ENCODE measurements around the gene AGK. TPM values are rescaled to one million over a fixed set of nuclear protein-coding genes. Genes with fewer than 3 reads are reported as not detected.

Gene AGK
- total RNA-seq, 1 donor from 2014 or later = 19.8 TPM

DNA sequence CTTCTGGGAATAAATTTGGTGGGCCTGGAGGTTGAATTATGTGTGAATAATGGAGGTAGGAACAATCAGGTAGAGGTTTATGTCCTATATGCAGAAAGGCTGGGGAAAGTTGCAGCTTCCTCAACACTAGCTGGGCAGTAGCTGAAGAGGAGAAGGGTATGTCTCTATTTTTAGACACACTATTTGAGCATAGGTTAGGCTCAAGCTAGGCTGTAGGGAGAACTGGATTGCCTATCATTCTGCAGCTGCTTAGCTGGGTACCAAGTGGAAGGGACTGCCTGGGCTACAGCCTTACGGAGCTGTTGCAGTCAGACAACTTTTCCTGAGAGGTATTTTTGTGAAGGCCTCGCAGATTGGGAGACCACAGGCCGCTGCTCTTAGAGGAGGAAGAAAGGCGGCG lies 82.9 kb downstream of the AGK start:
- no peaks in the 10 kb centered on the region for H3K4me1 ChIP-seq
- DNase-seq (no peak), ATAC-seq (no peak)
- intact Hi-C loops (cut with DNase I) = no loop called here
- no peaks in the 10 kb centered on the region for H3K9me3 ChIP-seq
- H3K27ac ChIP-seq = no peak overlapping the region
- H3K27me3 ChIP-seq (ENCODE audit: low read depth) = no peaks in the 10 kb centered on the region
- H3K36me3 ChIP-seq = peaks cover 7% of the 10 kb centered on the region
- no peak overlapping the region for H3K4me3 ChIP-seq
- TF ChIP-seq, protein P1, sequence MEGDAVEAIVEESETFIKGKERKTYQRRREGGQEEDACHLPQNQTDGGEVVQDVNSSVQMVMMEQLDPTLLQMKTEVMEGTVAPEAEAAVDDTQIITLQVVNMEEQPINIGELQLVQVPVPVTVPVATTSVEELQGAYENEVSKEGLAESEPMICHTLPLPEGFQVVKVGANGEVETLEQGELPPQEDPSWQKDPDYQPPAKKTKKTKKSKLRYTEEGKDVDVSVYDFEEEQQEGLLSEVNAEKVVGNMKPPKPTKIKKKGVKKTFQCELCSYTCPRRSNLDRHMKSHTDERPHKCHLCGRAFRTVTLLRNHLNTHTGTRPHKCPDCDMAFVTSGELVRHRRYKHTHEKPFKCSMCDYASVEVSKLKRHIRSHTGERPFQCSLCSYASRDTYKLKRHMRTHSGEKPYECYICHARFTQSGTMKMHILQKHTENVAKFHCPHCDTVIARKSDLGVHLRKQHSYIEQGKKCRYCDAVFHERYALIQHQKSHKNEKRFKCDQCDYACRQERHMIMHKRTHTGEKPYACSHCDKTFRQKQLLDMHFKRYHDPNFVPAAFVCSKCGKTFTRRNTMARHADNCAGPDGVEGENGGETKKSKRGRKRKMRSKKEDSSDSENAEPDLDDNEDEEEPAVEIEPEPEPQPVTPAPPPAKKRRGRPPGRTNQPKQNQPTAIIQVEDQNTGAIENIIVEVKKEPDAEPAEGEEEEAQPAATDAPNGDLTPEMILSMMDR (IDR thresholded peaks at IDR 0.05) = no peak

DNA sequence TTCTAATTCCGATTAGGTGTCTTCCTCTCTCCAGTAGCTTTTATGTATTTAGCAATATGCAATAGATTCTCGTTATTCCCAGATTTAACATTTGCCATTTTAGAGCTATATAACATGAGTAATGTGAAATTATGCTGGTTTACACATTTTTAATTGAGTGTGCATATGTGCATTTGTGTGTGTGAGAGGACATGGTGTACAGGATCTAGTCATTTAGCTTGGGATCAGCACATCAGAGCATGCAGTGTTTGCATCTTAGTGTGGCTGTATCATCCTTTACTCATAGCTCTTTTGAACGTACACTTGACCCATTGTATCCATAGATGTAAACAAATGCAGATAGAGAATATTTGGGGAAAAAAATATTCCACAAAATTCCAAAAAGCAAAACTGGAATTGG lies 84.8 kb downstream of the AGK start:
- DNase-seq = no peak

DNA sequence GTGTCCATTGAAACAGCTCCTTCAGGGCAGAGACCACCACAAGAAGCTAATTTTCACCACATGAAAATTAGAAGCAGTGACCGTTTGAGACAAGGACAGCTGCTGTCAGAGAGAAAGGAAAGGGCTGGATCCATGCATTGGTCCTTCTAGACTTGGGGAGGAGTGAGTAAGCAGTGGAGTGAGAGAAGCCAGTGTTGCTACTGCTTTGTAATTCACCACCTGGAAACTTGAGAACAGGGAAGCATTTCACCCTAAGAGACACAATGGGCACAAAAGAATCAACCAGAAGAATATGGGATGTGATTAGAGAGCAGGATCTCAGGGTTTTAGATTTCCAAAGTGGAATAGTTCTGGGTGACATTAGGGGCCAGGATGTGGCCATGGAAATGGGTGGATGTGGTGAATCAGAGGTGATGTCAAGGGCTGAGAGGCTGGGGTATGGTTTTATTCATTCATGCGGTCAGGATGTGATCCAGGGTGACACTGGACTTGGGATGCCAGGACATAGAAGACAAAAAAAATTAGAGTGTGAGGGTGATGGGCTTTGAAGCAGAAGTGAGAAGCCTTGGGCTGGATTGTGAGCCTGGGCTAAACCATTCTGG lies 89.1 kb downstream of the AGK start:
- no peaks in the 10 kb centered on the region for H3K9me3 ChIP-seq
- H3K4me3 ChIP-seq = no peak overlapping the region
- DNase-seq = no peak
- no peaks in the 10 kb centered on the region for H3K4me1 ChIP-seq
- no peak for ATAC-seq
- TF ChIP-seq, protein P1 (IDR thresholded peaks at IDR 0.05) = no peak
- H3K27ac ChIP-seq = no peak overlapping the region
- intact Hi-C loops (cut with DNase I) = no loop called here
- H3K27me3 ChIP-seq (ENCODE audit: low read depth) = no peaks in the 10 kb centered on the region
- H3K36me3 ChIP-seq = peaks cover 21% of the 10 kb centered on the region

More for the DNA sequence above, 84.8 kb downstream of the AGK start:
- Histone ChIP-seq H3K4me1 (no peaks in the 10 kb centered on the region), H3K27me3 (ENCODE audit: low read depth) (no peaks in the 10 kb centered on the region), H3K27ac (no peak overlapping the region), H3K9me3 (no peaks in the 10 kb centered on the region), H3K4me3 (no peak overlapping the region), H3K36me3 (peaks cover 11% of the 10 kb centered on the region)
- TF ChIP-seq, protein P1 (IDR thresholded peaks at IDR 0.05) = no peak
- intact Hi-C loops (cut with DNase I) = no loop called here
- ATAC-seq = no peak

DNA sequence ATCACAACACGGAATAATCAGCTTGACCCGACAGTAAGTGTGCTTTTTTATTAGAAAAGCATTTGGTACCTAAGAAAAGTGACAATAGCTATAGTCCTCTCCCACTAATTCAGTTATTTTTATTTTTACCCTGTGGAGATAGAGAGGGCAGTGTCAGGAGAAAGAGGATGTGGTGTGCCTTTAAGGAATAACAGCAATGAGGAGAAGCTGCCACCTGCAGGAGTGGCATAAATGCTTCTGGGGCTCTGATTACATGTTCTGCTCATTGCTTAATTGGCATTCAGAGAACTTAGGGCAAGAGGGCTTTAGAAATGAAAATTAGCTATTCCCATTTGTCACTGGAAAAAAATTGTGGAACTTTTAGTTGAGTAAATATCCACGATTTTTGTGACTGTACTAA lies 90.7 kb downstream of the AGK start:
- H3K4me1 ChIP-seq = no peaks in the 10 kb centered on the region
- intact Hi-C loops (cut with DNase I) = no loop called here
- no peak overlapping the region for H3K4me3 ChIP-seq
- peaks cover 21% of the 10 kb centered on the region for H3K36me3 ChIP-seq
- no peak for DNase-seq
- no peak overlapping the region for H3K27ac ChIP-seq
- TF ChIP-seq, protein P1 (IDR thresholded peaks at IDR 0.05) = no peak
- ATAC-seq = no peak
- no peaks in the 10 kb centered on the region for H3K27me3 ChIP-seq (ENCODE audit: low read depth)
- no peaks in the 10 kb centered on the region for H3K9me3 ChIP-seq

GRCh38 chr7:141645188-141645587 lies 94.0 kb downstream of the AGK start:
- ATAC-seq (no peak), DNase-seq (no peak)
- no peak overlapping the region for H3K27ac ChIP-seq
- no peak overlapping the region for H3K4me3 ChIP-seq
- TF ChIP-seq, protein P1 (IDR thresholded peaks at IDR 0.05) = no peak
- intact Hi-C loops (cut with DNase I) = no loop called here
- H3K4me1 ChIP-seq = peaks cover 3% of the 10 kb centered on the region
- peaks cover 21% of the 10 kb centered on the region for H3K36me3 ChIP-seq
- no peaks in the 10 kb centered on the region for H3K27me3 ChIP-seq (ENCODE audit: low read depth)
- H3K9me3 ChIP-seq = no peaks in the 10 kb centered on the region
